GM23338 (cell line): ENCODE data around the gene ZDHHC15. TPM values are rescaled to one million over a fixed set of nuclear protein-coding genes. Genes with fewer than 3 reads are reported as not detected.
"Not testable (repeated sequence)": the region's sequence is repeated elsewhere in the genome, so short reads cannot be mapped to it uniquely, and the experiment has no call there.

Experiments used
- ATAC-seq: fragments of 200-7000 bp; cut with Tn5 transposase; 3 replicates; pipeline ENCODE4 v1.9.1; 2020
- DNase-seq: peaks from one replicate; pipeline ENCODE4 v3.0.0-alpha.2; 2015; ENCODE audit warnings: low spot score
- H2AFZ ChIP-seq: fragments of 200-600 bp; sonication (generic); 2 replicates; pipeline ENCODE4 v1.8.0; 2016; ENCODE audit warnings: antibody characterized with exemption, mild to moderate bottlenecking, moderate library complexity
- H3F3A ChIP-seq: fragments of 200-600 bp; sonication (generic); replicated peaks from 2 replicates; pipeline ENCODE4 v1.8.0; 2017; ENCODE audit warnings: antibody characterized with exemption, mixed run types, low read depth
- H3K27ac ChIP-seq: fragments of 200-600 bp; sonication (generic); 2 replicates; pipeline ENCODE4 v1.6.1; 2016; ENCODE audit warnings: low read depth
- H3K27me3 ChIP-seq: fragments of 200-600 bp; sonication (generic); 2 replicates; pipeline ENCODE4 v1.8.0; 2016; ENCODE audit warnings: mild to moderate bottlenecking, mixed run types, moderate library complexity; ENCODE audit not compliant: insufficient read depth
- H3K36me3 ChIP-seq: fragments of 200-600 bp; sonication (generic); 2 replicates; pipeline ENCODE4 v1.8.0; 2016; ENCODE audit warnings: mild to moderate bottlenecking; ENCODE audit not compliant: insufficient read depth
- H3K4me1 ChIP-seq: fragments of 200-600 bp; sonication (generic); 2 replicates; pipeline ENCODE4 v1.8.0; 2016; ENCODE audit warnings: mild to moderate bottlenecking, moderate library complexity; ENCODE audit not compliant: insufficient read depth
- H3K4me2 ChIP-seq: fragments of 200-600 bp; sonication (generic); 2 replicates; pipeline ENCODE4 v1.7.1; 2017; ENCODE audit warnings: mixed run types
- H3K4me3 ChIP-seq: fragments of 200-600 bp; sonication (generic); 2 replicates; pipeline ENCODE4 v1.6.1; 2016; ENCODE audit warnings: mixed run types
- H3K79me2 ChIP-seq: fragments of 200-600 bp; sonication (generic); replicated peaks from 2 replicates; pipeline ENCODE4 v1.8.0; 2017; ENCODE audit warnings: mild to moderate bottlenecking; ENCODE audit not compliant: insufficient read depth
- H3K9me2 ChIP-seq: fragments of 200-600 bp; sonication (generic); 2 replicates; pipeline ENCODE4 v1.8.0; 2017; ENCODE audit not compliant: insufficient read depth
- H4K20me1 ChIP-seq: fragments of 200-600 bp; sonication (generic); replicated peaks from 2 replicates; pipeline ENCODE4 v1.8.0; 2017; ENCODE audit warnings: mild to moderate bottlenecking; ENCODE audit not compliant: insufficient read depth
- H3K27ac Mint-ChIP-seq: 2 replicates; pipeline ENCODE4 v1.8.0; 2020; ENCODE audit warnings: inconsistent platforms, mild to moderate bottlenecking, moderate library complexity, mixed read lengths
- H3K27me3 Mint-ChIP-seq: 3 replicates; pipeline ENCODE4 v1.8.0; 2022; ENCODE audit warnings: low read depth, mild to moderate bottlenecking, moderate library complexity, mixed read lengths, inconsistent platforms; ENCODE audit not compliant: insufficient read depth, poor library complexity
- H3K36me3 Mint-ChIP-seq: 3 replicates; pipeline ENCODE4 v1.8.0; 2021; ENCODE audit warnings: low read depth, mild to moderate bottlenecking, inconsistent platforms, moderate library complexity, mixed read lengths
- H3K4me1 Mint-ChIP-seq: 3 replicates; pipeline ENCODE4 v1.8.0; 2020; ENCODE audit warnings: mild to moderate bottlenecking, inconsistent platforms, mixed read lengths
- H3K4me3 Mint-ChIP-seq: 3 replicates; pipeline ENCODE4 v1.8.0; 2021; ENCODE audit warnings: moderate library complexity, mild to moderate bottlenecking, inconsistent platforms, mixed read lengths
- H3K9me3 Mint-ChIP-seq: 3 replicates; pipeline ENCODE4 v1.8.0; 2020; ENCODE audit warnings: moderate library complexity, mild to moderate bottlenecking, inconsistent platforms, mixed read lengths
- CREB1 ChIP-seq: fragments of 250-450 bp; sonication (Bioruptor Pico); IDR thresholded peaks from 2 replicates; pipeline ENCODE4 v1.5.0; 2020; ENCODE audit warnings: low read depth, mild to moderate bottlenecking, moderate library complexity
- CTCF ChIP-seq, 2 experiments: fragments of 200-600 bp in 1 of 2; sonication (generic) in 1 of 2; conservative IDR thresholded peaks; 2 replicates each; pipeline versions ENCODE4 v1.5.1 to v1.6.1; 2016 to 2017; ENCODE audit warnings: antibody characterized with exemption in 2 of 2, low read depth in 2 of 2, mild to moderate bottlenecking in 2 of 2, moderate library complexity in 1 of 2
- EZH2 ChIP-seq: fragments of 200-600 bp; sonication (generic); IDR thresholded peaks from one replicate; pipeline ENCODE4 v1.8.0; 2017; ENCODE audit warnings: antibody characterized with exemption, mild to moderate bottlenecking, low read depth; ENCODE audit not compliant: unreplicated experiment
- JUNB ChIP-seq: IDR thresholded peaks from one replicate; pipeline ENCODE4 v1.6.1; 2016; ENCODE audit warnings: antibody characterized with exemption; ENCODE audit not compliant: unreplicated experiment
- POLR2AphosphoS5 ChIP-seq: IDR thresholded peaks from 2 replicates; pipeline ENCODE4 v1.6.1; 2016; ENCODE audit warnings: antibody characterized with exemption, low read depth
- REST ChIP-seq: IDR thresholded peaks from one replicate; pipeline ENCODE4 v1.6.1; 2018; ENCODE audit warnings: antibody characterized with exemption; ENCODE audit not compliant: unreplicated experiment
- STAT1 ChIP-seq: IDR thresholded peaks from one replicate; pipeline ENCODE4 v1.6.1; 2016; ENCODE audit warnings: antibody characterized with exemption; ENCODE audit not compliant: unreplicated experiment
- ZNF114 ChIP-seq: fragments of 250-450 bp; sonication (Bioruptor Pico); IDR thresholded peaks from 2 replicates; pipeline ENCODE4 v1.5.0; 2020; ENCODE audit warnings: mild to moderate bottlenecking, moderate library complexity
- polyA plus RNA-seq: library from polyadenylated mRNA; unstranded; fragments of >200 nt; fragmentation: Nextera tagmentation; extraction: Ambion mirVana; gene quantifications from 2 replicates; pipeline ENCODE4 v1.2.1, GENCODE V29; 2016
- total RNA-seq: library from RNA; depleted of rRNA; stranded (reverse); fragments of >200 nt; shearing (Covaris generic); gene quantifications from 2 replicates; pipeline ENCODE4 v1.2.3, GENCODE V29; 2014

ZDHHC15 gene
- total and polyA plus RNA-seq, 2 experiments from 2014 or later = 3.4 to 4.7 TPM

GRCh38 chrX:75361788-75362187, 161.0 kb downstream of the ZDHHC15 start (continued):
- TF ChIP-seq REST = no peak
- TF ChIP-seq POLR2AphosphoS5 = no peak

GRCh38 chrX:75348601-75349000, 174.2 kb downstream of the ZDHHC15 start:
- not testable (repeated sequence) for H4K20me1 ChIP-seq, H3K4me3 Mint-ChIP-seq, ATAC-seq, H3K4me1 ChIP-seq, H3K9me2 ChIP-seq, H2AFZ ChIP-seq, H3K27ac Mint-ChIP-seq, H3K4me2 ChIP-seq, H3F3A ChIP-seq, H3K4me1 Mint-ChIP-seq, H3K27me3 Mint-ChIP-seq, H3K36me3 ChIP-seq, H3K27me3 ChIP-seq, H3K79me2 ChIP-seq, H3K27ac ChIP-seq, DNase-seq, H3K4me3 ChIP-seq
- peaks cover 40% of the 10 kb centered on the region for H3K9me3 Mint-ChIP-seq
- peaks cover 22% of the 10 kb centered on the region; the same call in 2 of the 3 replicates for H3K36me3 Mint-ChIP-seq

GRCh38 chrX:75337525-75337924, 185.3 kb downstream of the ZDHHC15 start:
- Histone ChIP-seq H3K4me1 (no peaks in the 10 kb centered on the region), H3K36me3 (no peaks in the 10 kb centered on the region), H3K4me3 (no peak overlapping the region), H4K20me1 (no peaks in the 10 kb centered on the region), H2AFZ (no peak overlapping the region), H3K27me3 (no peaks in the 10 kb centered on the region), H3K9me2 (no peaks in the 10 kb centered on the region), H3K4me2 (no peak overlapping the region), H3F3A (no peaks in the 10 kb centered on the region), H3K79me2 (no peaks in the 10 kb centered on the region), H3K27ac (no peak overlapping the region)
- peaks cover 32% of the 10 kb centered on the region for H3K9me3 Mint-ChIP-seq
- H3K36me3 Mint-ChIP-seq = peaks cover 35% of the 10 kb centered on the region
- H3K4me3 Mint-ChIP-seq = no peak overlapping the region
- H3K27me3 Mint-ChIP-seq = peaks cover 2% of the 10 kb centered on the region
- H3K27ac Mint-ChIP-seq = no peak overlapping the region
- ATAC-seq (no peak), DNase-seq (no peak)
- no peaks in the 10 kb centered on the region for H3K4me1 Mint-ChIP-seq
- TF ChIP-seq ZNF114 (CRISPR knock-in tag) (no peak), REST (no peak), POLR2AphosphoS5 (no peak), JUNB (no peak), CREB1 (CRISPR knock-in tag) (no peak), CTCF (conservative IDR thresholded peaks at IDR 0.05; ENCODE audit: low read depth in 2 of 2) (no peak), STAT1 (no peak), EZH2 (no peak)
